GM18909 (cell line): ENCODE results near the gene GATA5.

Experiments used
- ATAC-seq: cut with Tn5 transposase; IDR thresholded peaks from one replicate; pipeline ENCODE4 v1.9.1; 2021; ENCODE audit warnings: mild to moderate bottlenecking; ENCODE audit not compliant: unreplicated experiment, poor library complexity

The GATA5 gene

GRCh38 chr20:62421716-62421990 lies 54.1 kb downstream of the GATA5 start:
- ATAC-seq: no peak

- ATAC-seq: no peak
Measured at GRCh38 chr20:62420846-62421715, 54.7 kb downstream of the GATA5 start.

GRCh38 chr20:62419759-62420158 lies 56.0 kb downstream of the GATA5 start:
- ATAC-seq: no peak

GRCh38 chr20:62418709-62419487 lies 56.9 kb downstream of the GATA5 start:
- no peak for ATAC-seq

GRCh38 chr20:62417981-62418708 lies 57.6 kb downstream of the GATA5 start:
- ATAC-seq: no peak

GRCh38 chr20:62416651-62417637 lies 58.9 kb downstream of the GATA5 start:
- no peak for ATAC-seq

- ATAC-seq: no peak
Measured at GRCh38 chr20:62415354-62416111, 60.3 kb downstream of the GATA5 start.

- ATAC-seq: no peak
Measured at GRCh38 chr20:62413896-62414481, 61.8 kb downstream of the GATA5 start.
